GM21423 (cell line): Measurements from ENCODE around the gene SEZ6L2.
"Not testable (repeated sequence)": the region's sequence is repeated elsewhere in the genome, so short reads cannot be mapped to it uniquely, and the experiment has no call there.

Experiments used
- ATAC-seq: cut with Tn5 transposase; IDR thresholded peaks from one replicate; pipeline ENCODE4 v1.9.1; 2021; ENCODE audit warnings: mild to moderate bottlenecking, moderate library complexity; ENCODE audit not compliant: unreplicated experiment

Gene SEZ6L2

DNA sequence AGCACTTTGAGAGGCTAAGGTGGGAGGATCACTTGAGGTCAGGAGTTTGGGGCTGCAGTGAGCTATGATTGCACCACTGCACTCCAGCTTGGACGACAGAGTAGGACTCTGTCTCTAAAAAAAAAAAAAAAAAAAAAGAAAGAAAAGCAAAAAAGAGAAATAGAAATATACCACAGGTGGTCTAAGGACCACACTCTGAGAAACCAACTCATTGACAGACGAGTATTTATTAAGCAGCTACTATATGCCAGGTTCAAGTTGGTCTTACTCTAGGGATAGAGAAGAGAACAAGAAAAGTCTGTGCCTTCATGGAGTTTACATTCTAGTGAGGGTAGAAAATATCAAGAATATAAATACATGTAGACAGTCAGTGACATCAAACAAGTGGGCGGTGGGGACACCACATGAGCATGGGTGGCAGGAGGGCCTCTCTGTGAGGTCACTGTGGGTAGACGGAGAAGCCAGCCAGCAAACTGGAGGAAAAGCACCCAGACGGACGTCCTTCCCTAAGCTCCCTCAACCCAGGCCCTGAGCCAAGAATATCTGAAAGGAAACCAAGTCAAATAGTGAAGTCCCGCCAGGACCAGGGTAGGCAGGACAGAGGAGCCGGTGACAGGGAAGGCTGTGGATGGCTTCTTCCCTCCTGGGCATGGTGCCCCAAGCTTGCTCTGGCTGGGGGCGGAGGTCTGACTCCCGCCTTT is 41.1 kb downstream of the SEZ6L2 start:
- no peak for ATAC-seq

DNA sequence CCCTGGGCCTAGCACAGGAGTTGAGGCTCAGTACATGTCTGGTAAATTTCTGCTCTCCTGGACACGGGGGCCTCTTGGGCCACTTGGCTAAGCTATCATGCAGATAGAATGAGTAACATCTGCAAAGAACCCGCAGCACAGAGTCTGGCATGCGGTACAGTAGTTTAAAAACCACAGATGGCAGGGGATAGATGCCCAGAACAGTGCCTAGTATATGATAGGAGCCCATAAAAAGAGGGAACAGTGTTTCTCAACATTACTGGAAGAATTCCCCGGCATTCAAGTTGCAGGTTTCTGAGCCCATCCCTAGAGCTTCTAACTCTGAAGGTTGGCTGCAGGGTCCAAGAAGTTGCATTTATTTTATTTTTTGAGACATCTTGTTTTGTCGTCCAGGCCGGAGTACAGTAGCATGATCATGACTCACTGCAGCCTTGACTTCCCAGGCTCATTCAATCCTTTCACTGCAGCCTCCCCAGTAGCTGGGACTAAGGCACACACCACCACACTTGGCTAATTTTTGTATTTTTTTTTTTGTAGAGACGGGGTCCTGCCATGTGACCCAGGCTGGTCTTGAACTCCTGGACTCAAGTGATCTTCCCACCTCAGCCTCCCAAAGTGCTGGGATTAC is 42.1 kb downstream of the SEZ6L2 start:
- ATAC-seq = no peak

DNA sequence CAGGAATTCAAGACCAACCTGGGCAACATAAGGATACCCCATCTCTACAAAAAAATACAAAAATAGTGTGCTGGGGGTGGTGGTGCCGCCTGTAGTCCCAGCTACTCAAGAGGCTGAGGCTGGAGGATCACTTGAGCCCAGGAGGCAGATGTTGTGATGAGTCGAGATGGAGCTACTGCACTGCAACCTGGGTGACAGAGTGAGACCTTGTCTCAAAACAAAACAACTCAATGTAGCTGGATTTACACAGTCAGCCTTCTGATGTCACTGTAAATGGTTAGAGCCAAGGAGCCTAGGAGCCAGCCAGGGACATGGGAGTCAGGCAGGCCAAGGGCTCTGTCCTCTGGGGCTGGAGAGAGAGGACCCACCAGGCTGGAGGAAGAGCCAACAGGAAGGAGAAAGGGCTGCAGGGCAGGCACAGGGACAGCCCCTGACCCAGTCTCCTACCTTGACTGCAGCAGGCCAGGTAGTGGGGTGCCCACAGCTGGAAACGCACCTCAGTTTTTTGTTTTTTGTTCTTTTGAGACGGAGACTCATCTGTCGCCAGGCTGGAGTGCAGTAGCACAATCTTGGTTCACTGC is 44.7 kb downstream of the SEZ6L2 start:
- no peak for ATAC-seq

DNA sequence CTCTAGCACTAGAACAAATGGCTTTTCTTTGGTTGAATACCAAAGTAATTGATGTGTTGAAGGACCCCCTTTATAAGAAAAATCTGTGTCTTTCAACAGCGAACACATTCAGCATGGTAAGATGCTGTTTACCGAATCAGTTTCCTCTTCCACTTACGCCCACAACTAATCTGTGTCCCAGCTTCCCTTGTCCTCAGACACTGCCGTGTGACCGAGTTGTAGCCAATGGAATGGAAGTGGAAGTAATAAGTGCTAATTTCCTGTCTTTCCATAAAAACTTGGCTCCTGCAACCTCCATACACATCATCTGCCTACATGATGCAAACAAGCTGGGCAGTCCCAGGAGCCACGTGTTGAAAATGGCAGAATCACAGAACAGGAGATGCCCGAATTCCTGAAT is 46.7 kb downstream of the SEZ6L2 start:
- ATAC-seq = no peak

DNA sequence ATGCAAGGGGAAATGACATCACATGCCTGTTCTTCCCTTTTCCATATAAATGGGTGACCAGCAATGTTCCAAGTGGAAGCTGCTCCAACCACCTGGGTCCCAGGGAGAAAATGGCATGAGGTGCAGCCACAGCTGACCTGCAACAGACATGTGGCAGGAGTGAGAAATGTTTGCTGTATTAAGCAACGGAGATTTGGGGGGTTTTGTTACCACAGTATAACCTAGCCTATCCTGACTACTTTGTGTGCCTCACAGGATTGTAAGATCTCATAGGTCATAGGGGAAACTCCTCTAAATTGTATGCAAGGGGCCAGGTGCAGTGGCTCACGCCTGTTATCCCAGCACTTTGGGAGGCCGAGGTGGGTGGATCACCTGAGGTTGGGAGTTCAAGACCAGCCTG is 48.4 kb downstream of the SEZ6L2 start:
- ATAC-seq = no peak

DNA sequence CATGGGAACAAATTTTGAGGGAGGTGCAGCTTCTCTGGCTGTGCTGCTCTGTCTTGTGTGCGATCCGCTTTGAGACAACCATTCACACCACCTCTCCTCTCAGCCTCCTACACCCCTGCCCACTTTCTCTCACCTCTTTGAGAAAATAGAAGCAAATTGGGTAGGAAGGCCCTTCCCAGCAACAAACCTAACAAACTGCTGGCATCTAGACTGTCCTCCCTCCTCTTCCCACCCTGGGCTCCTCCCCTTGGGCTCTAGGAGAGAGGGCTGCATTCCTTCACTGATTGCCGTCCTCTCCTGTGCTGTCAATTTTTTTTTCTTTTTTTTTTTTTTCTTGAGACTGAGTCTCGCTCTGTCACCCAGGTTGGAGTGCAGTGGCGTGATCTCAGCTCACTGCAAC is 49.8 kb downstream of the SEZ6L2 start:
- no peak for ATAC-seq

DNA sequence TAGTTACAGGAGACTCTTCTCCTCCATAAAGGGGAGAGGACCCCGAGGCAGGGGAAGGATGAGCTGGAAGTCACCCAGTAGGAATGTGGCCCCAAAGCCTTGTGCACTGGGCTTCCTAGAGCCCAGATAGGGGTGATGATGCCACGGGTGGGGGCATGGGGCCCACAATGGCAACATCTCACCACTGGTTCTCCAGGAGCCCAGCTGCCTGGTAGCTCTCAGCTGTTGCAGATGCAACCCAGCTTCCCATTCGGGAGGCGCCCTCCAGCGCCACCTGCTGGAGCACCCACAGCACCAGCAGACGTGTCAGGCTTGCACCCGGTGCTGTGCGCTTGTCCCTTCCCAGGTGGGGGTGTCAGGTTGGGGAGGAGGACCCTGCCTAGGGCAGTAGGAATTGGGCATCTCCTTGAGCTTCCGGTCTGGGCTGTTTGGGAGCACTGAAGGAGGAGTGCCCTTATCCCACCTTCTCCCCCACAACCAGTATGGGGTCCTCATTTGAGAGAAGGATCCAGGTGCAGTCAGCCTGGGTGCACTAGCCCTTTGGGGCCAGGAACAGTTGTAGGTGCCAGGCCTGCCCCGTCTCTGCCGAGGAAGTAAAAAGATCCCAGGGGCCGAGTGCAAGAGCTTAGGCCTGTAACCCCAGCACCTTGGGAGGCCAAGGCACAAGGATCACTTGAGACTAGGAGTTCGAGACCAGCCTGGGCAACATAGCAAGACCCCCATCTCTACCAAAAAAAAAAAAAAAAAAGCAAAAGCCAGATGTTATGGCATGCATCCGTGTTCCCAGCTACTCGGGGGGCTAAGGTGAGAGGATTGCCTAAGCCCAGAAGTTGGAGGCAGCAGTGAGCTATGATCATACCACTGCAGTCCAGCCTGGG is 50.7 kb downstream of the SEZ6L2 start:
- ATAC-seq = no peak

DNA sequence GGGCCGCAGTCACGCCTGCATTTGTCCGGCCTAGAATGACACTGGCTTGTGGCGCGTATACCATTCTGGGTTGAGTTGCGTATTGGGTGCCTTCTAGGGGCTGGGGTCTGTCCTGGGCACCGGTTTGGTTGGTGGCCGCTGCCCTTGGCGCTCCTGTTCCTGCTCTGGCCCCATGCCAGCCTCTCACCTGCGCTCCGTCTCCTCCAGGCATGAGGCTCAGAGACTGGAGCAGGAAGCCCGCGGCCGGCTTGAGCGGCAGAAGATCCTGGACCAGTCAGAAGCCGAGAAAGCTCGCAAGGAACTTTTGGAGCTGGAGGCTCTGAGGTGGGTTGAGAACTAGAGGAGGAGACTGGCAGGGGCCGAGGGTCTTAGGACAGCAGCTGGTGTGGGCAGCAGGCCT is 53.7 kb downstream of the SEZ6L2 start:
- ATAC-seq = no peak

DNA sequence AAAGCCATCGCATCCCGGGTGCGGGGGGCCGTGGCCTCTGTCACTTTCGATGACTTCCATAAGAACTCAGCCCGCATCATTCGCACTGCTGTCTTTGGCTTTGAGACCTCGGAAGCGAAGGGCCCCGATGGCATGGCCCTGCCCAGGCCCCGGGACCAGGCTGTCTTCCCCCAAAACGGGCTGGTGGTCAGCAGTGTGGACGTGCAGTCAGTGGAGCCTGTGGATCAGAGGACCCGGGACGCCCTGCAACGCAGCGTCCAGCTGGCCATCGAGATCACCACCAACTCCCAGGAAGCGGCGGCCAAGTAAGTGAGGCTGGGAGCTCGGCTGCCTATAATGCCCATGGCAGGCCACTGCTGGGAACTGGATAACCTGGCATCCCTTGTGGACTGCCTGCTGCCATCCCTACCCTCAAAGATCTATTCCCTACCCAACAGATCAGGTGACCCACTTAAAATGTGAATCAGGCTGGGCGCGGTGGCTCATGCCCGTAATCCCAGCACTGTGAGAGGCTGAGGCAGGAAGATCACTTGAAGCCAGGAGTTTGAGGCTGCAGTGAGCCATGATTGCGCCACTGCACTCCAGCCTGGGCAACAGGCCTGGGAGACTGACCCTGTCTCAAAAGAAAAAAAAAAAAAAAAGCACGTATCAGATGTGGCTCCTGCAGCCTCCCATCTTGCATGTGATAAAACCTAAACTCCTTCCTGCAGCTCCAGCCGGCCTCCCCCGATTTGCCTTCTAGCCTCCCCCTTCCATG is 54.6 kb downstream of the SEZ6L2 start:
- no peak for ATAC-seq

DNA sequence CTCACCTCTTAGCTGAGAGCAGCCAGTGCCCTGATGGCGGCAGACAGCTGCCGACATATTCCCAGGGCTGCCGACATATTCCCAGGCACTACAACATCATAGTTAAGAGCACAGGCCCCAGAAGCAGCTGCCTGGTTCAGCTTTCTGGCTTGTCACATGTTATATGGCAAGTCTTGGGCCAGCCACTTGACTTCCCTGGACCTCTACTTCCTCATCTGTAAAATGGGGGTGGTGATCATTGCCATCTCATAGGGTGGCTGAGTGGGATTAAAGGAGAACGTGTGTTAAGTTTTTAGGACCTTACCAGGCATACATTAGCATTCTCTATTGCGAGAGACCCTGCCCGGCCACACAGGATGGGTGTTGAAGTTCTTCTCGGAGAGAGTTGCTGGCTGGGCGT is 55.4 kb downstream of the SEZ6L2 start:
- ATAC-seq = no peak

DNA sequence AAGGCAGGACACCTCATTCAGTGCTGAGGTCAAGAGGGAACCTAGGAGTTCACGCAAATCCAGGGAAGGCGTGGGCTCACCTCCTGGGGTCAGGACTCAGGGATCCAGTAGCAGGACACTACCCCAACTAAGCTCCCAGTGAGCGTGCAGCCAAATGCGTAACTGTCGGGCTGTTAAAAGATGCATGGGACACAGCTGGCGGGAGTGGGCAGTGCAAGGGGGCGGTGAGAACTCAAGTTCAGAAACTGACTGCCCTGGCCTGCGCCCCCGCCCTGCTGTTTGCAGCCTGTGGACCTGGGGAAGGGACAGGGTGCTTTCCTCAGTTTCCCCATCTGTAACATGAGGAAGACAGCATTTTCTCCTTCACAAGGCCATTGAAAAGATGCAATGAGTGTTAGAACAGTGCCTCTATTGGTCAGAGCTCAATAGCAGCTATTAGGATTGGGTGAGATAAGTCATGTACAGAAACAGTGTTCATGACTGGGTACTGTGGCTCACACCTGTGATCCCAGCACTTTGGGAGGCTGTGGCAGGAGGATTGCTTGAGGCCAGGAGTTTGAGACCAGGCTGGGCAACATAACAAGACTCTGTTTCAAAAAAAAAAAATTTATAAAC is 56.5 kb downstream of the SEZ6L2 start:
- ATAC-seq = no peak

DNA sequence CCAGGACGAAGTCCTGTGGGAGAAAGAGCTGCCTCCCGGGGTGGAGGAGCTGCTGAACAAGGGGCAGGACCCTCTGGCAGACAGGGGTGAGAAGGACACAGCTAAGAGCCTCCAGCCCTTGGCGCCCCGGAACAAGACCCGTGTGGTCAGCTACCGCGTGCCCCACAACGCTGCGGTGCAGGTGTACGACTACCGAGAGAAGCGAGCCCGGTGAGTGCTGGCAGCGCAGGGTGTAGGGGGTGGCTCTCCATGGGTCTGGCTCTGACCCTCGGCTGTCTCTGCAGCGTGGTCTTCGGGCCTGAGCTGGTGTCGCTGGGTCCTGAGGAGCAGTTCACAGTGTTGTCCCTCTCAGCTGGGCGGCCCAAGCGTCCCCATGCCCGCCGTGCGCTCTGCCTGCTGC is 57.7 kb downstream of the SEZ6L2 start:
- ATAC-seq = no peak

DNA sequence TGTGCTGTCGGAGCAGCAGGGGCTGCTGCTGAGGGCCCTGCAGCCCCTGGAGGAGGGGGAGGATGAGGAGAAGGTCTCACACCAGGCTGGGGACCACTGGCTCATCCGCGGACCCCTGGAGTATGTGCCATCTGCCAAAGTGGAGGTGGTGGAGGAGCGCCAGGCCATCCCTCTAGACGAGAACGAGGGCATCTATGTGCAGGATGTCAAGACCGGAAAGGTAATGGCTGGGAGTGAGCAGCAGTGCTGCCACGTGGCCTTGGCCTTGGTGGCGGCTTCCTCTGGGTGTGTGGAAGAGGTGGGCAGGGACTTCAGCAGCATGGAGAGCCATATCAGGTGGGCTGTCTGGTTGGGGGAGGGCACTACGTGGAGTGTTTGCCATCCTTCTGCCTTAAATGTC is 59.1 kb downstream of the SEZ6L2 start:
- ATAC-seq = no peak

DNA sequence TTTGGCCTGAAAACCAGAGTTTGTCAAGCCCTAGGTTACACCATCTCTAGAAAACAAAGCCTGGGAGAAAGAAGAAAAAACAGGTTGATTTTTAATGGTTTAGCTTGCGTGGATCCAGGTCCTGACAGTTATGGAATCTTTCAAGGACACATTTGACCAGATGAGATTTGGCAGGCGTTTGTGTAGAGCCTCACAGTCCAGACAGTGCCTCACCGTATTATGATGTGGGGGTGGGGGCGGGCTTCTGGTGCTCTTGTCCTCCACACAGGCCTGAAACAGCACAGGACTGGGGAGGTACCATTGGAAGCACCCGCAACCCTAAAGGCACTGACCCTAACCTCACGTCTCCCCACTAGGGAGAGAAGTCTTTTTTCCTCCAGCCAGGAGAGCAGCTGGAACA is 59.5 kb downstream of the SEZ6L2 start:
- ATAC-seq = no peak

DNA sequence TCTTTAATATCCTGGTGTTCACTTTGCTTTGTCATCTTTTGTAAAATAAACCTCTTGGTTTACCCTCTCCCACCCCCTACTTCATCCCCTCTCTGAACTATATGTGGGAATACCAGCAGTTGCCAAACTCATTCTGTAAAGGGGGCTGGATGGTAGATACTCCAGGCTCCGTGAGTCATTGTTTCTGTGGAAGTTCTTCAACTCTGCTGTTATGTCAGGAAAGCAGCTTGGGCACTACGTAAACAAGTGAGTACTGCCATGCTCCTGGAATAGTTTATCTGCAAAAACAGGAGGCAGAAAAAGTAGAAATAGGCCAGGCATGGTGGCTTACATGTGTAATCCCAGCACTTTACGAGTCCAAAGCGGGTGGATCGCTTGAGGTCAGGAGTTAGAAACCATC is 61.5 kb downstream of the SEZ6L2 start:
- no peak for ATAC-seq

DNA sequence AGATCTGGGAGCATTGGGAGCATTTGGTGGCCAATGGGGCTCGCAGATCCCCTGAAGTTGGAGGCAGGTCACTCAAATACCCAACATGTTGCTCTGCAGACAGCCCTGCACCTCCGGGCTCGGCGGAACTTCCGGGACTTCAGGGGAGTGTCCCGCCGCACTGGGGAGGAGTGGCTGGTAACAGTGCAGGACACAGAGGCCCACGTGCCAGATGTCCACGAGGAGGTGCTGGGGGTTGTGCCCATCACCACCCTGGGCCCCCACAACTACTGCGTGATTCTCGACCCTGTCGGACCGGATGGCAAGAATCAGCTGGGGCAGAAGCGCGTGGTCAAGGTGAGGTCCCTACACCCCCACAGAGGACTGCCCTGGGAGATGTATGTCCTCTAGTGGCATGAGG is 62.7 kb downstream of the SEZ6L2 start:
- no peak for ATAC-seq

DNA sequence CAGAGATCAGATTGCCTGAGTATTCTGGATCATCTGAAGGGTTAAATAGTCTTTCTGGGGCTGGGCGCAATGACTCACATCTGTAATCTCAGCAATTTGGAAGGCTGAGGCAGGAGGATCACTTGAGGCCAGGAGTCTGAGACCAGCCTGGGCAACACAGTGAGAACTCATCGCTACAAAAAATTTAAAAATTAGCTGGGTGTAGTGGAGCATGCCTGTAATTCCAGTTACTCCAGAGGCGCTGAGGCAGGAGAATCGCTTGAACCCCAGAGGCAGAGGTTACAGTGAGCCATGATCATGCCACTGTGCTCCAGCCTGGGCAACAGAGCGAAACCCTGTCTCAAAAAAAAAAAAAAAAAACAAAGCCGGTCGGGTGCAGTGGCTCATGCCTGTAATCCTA is 63.4 kb downstream of the SEZ6L2 start:
- ATAC-seq = no peak

DNA sequence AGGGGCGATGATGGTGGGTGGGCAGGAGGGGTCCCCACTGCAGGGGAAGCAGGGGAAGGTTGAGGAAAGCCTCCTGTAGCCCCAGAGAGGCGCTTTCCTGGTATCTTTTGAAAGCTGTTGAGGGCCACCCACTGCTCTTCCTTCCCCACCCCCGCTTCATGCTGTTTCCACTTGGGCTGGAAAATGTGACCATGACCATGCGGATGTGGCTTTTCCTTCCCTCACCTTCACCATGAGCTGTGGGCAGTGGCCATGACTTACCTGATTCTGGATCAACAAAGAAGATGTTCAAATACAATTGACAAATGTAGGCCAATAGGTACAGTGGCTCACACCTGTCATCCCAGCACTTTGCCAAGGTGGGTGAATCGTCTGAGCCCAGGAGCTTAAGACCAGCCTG is 65.3 kb downstream of the SEZ6L2 start:
- no peak for ATAC-seq

DNA sequence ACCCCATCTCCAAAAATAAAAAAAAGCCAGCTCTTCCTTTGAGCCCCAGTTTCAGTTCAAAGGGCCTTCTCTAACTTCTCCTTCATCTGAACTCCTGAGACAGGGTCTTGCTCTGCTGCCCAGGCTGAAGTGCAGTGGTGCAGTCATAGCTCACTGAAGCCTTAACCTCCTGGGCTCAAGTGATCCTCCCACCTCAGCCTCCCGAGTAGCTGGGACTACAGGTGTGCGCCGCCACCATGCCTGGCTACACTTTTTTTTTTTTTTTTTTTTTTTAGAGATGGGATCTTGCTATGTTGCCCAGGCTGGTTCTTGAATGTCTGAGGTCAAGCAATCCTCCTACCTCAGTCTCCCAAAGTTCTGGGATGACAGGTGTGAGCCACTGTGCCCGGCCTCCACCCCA is 66.1 kb downstream of the SEZ6L2 start:
- ATAC-seq = not testable (repeated sequence)

DNA sequence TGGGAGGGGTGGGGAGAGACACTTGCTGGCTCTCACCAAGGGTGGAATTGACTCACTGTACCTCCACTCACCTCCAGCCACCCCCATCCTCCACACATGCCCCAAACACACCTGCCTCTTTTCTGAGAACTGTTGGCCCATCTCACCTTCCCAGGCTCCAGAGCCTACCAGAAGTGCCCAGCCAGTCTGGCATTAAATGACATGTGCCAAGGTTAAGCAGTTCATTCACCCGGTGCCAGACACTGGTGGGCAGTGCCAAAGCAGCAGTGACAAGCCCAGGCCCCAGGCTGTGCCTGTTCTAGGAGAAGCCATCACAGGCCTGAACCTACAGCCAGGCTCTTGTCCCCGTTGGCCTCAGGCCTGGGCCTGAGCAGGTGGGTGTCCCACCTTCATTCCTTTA is 67.9 kb downstream of the SEZ6L2 start:
- no peak for ATAC-seq

DNA sequence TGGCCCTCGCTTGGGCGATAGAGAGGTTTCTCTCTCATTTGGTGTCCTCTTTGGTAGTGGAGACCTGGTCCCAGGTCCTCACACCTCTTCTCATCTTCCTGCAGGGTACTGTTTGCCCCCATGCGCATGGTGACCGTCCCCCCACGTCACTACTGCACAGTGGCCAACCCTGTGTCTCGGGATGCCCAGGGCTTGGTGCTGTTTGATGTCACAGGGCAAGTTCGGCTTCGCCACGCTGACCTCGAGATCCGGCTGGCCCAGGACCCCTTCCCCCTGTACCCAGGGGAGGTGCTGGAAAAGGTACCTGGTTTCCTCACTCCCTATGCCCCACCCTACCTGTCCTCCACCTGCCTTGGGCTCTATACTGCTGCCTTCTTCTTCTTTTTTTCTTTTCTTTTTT is 68.6 kb downstream of the SEZ6L2 start:
- no peak for ATAC-seq
